Thyroid gland (tissue), 4 donors: ENCODE measurements around the gene MED16. TPM values are rescaled to one million over a fixed set of nuclear protein-coding genes. Genes with fewer than 3 reads are reported as not detected.
"Not testable (repeated sequence)": the region's sequence is repeated elsewhere in the genome, so short reads cannot be mapped to it uniquely, and the experiment has no call there.

ENCODE experiments used
- DNase-seq, 2 donors: peaks; one replicate each; pipeline ENCODE4 v3.0.0-alpha.2; 2019
- H3K27ac ChIP-seq, 3 donors: fragments of 200-600 bp; sonication (generic); 1 replicate in 2 of 3; 2 replicates in 1 of 3; pipeline ENCODE4 v1.5.1; 2016 to 2019; ENCODE audit warnings: mild to moderate bottlenecking in 1 of 3, moderate library complexity in 1 of 3
- H3K27me3 ChIP-seq: fragments of 200-600 bp; sonication (generic); one replicate; pipeline ENCODE4 v1.5.1; 2019
- H3K36me3 ChIP-seq, 2 donors: fragments of 200-600 bp; sonication (generic); one replicate each; pipeline ENCODE4 v1.5.1; 2016 to 2019
- H3K4me1 ChIP-seq, 2 donors: fragments of 200-600 bp; sonication (generic); one replicate each; pipeline ENCODE4 v1.5.1; 2017 to 2019
- H3K4me3 ChIP-seq, 3 donors: fragments of 200-600 bp; sonication (generic); replicated peaks in 1 of 3; 1 replicate in 2 of 3; 2 replicates in 1 of 3; pipeline ENCODE4 v1.5.1; 2016; ENCODE audit warnings: mild to moderate bottlenecking in 1 of 3
- H3K9me3 ChIP-seq: fragments of 200-600 bp; sonication (generic); one replicate; pipeline ENCODE4 v1.5.1; 2017
- POLR2A ChIP-seq, 2 donors: fragments of 450-650 bp; IDR thresholded peaks; one replicate each; pipeline ENCODE4 v1.6.1; 2017; ENCODE audit warnings: antibody characterized with exemption in 2 of 2, mild to moderate bottlenecking in 2 of 2, moderate library complexity in 1 of 2
- WGBS, 2 donors: methylation state at CpG; one replicate each; pipeline ENCODE4 v1.1.5; 2017; 5-methylcytosine and 5-hydroxymethylcytosine counted together
- intact Hi-C: fragments of 100-400 bp; cut with DNase I; formaldehyde crosslinking; loops from one replicate; pipeline ENCODE4 v1.15.1; 2023
- total RNA-seq, 4 donors: library from RNA; depleted of rRNA; stranded (reverse); fragments of >200 nt; gene quantifications; one replicate each; pipeline ENCODE4 v1.2.3, GENCODE V29; 2016
- TF ChIP-seq, protein P1 (sequence below), 6 experiments: fragments of 200-600 bp in 3 of 6; fragments of 450-650 bp in 3 of 6; sonication (generic) in 3 of 6; IDR thresholded peaks; one replicate each; pipeline ENCODE4 v1.5.1; 2016 to 2019; ENCODE audit warnings: antibody characterized with exemption in 6 of 6, mild to moderate bottlenecking in 2 of 6, inconsistent platforms in 1 of 6, moderate library complexity in 1 of 6

MED16 gene
- total RNA-seq, 4 donors from 2014 or later, result 33.2 to 66.5 (median 54.3) TPM

GRCh38 chr19:845707-846521, 47.1 kb downstream of the MED16 start:
- H3K4me1 ChIP-seq, result peaks cover 23 to 28% of the 10 kb centered on the region in 2 donors
- no peaks in the 10 kb centered on the region for H3K27me3 ChIP-seq
- 72 to 75% methylated on average over 35 to 36 of the region's 37 CpGs for WGBS, 2 donors

GRCh38 chr19:844546-844971, 48.4 kb downstream of the MED16 start:
- Histone ChIP-seq H3K4me3 (no peak overlapping the region), H3K36me3 (no peaks in the 10 kb centered on the region), H3K27ac (no peak overlapping the region), H3K9me3 (no peaks in the 10 kb centered on the region), H3K27me3 (no peaks in the 10 kb centered on the region), H3K4me1 (peaks cover 14 to 19% of the 10 kb centered on the region in 2 donors)
- intact Hi-C loops, result no loop called here
- WGBS, 2 donors, result 27 to 50% methylated on average over 7 to 8 of the region's 11 CpGs
- TF ChIP-seq, protein P1, sequence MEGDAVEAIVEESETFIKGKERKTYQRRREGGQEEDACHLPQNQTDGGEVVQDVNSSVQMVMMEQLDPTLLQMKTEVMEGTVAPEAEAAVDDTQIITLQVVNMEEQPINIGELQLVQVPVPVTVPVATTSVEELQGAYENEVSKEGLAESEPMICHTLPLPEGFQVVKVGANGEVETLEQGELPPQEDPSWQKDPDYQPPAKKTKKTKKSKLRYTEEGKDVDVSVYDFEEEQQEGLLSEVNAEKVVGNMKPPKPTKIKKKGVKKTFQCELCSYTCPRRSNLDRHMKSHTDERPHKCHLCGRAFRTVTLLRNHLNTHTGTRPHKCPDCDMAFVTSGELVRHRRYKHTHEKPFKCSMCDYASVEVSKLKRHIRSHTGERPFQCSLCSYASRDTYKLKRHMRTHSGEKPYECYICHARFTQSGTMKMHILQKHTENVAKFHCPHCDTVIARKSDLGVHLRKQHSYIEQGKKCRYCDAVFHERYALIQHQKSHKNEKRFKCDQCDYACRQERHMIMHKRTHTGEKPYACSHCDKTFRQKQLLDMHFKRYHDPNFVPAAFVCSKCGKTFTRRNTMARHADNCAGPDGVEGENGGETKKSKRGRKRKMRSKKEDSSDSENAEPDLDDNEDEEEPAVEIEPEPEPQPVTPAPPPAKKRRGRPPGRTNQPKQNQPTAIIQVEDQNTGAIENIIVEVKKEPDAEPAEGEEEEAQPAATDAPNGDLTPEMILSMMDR (IDR thresholded peaks at IDR 0.05), result no peak
- no peak for TF ChIP-seq POLR2A (IDR thresholded peaks at IDR 0.05)
- peak; percentile 26 to 40 for DNase-seq

More at GRCh38 chr19:845707-846521, 47.1 kb downstream of the MED16 start:
- TF ChIP-seq POLR2A (IDR thresholded peaks at IDR 0.05), result no peak
- TF ChIP-seq, protein P1 (IDR thresholded peaks at IDR 0.05), result no peak
- H3K36me3 ChIP-seq, result no peaks in the 10 kb centered on the region
- no peaks in the 10 kb centered on the region for H3K9me3 ChIP-seq
- no peak overlapping the region for H3K4me3 ChIP-seq
- intact Hi-C loops, result no loop called here
- DNase-seq, result no peak
- no peak overlapping the region for H3K27ac ChIP-seq

GRCh38 chr19:843836-844545, 49.0 kb downstream of the MED16 start:
- intact Hi-C loops, result no loop called here
- H3K4me1 ChIP-seq, result peaks cover 14 to 19% of the 10 kb centered on the region in 2 donors
- H3K9me3 ChIP-seq, result no peaks in the 10 kb centered on the region
- no peaks in the 10 kb centered on the region for H3K36me3 ChIP-seq
- TF ChIP-seq POLR2A (IDR thresholded peaks at IDR 0.05), result no peak
- TF ChIP-seq, protein P1 (IDR thresholded peaks at IDR 0.05), result no peak
- no peaks in the 10 kb centered on the region for H3K27me3 ChIP-seq
- no peak overlapping the region for H3K27ac ChIP-seq
- DNase-seq, result no peak
- H3K4me3 ChIP-seq, result peak overlapping the region in 1 of 3 donors; percentile 5
- 26 to 41% methylated on average over 17 to 27 of the region's 70 CpGs for WGBS, 2 donors

DNA sequence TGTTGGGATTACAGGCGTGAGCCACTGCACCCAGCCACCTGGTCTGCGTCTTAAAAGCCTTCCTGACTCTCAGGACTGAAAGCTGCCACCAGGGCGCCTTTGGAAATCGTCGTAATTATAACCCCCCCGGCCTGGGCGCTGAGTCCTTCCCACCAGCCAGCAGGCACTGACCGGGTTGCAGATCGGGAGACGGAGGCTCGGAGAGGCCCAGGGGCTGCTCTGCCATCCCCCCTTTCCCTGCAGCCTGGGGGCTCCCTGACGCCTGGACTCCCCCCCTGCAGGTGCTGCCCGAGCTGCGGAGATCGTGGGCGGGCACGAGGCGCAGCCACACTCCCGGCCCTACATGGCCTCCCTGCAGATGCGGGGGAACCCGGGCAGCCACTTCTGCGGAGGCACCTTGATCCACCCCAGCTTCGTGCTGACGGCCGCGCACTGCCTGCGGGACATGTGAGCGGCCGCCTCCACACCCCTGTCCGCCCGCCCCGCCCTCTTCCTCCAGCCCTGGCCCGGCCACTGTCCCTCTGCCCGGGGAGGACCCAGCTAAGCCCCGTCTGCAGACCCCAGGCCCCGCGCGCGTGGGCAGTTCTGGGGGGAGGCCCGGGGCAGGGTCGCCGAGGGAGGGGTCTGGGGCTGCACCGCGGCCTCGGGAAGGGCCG, 49.7 kb downstream of the MED16 start:
- 0 to 50% methylated on average over 2 to 5 of the region's 46 CpGs for WGBS, 2 donors
- TF ChIP-seq, protein P1 (IDR thresholded peaks at IDR 0.05), result no peak
- no peak for TF ChIP-seq POLR2A (IDR thresholded peaks at IDR 0.05)
- peaks cover 14 to 17% of the 10 kb centered on the region in 2 donors for H3K4me1 ChIP-seq
- intact Hi-C loops, result no loop called here
- no peaks in the 10 kb centered on the region for H3K9me3 ChIP-seq
- DNase-seq, result peak in 1 of 2 donors; percentile 46
- H3K27me3 ChIP-seq, result no peaks in the 10 kb centered on the region
- no peak overlapping the region for H3K27ac ChIP-seq
- H3K4me3 ChIP-seq, result peak overlapping the region in 1 of 3 donors; percentile 5
- H3K36me3 ChIP-seq, result no peaks in the 10 kb centered on the region

DNA sequence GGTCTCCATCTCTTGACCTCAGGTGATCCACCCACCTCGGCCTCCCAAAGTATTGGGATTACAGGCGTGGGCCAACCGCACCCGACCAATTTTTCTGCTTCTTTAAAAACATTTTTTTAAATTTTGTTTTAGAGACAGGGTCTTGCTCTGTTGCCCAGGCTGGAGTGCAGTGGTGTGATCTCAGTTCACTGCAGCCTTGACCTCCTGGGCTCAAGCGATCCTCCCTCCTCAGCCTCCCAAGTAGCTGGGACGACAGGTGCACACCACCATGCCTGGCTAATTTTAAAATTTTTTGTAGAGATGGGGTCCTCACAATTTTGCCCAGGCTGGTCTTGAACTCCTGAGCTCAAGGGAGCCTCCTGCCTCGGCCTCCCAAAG, 50.2 kb downstream of the MED16 start:
- peaks cover 12 to 14% of the 10 kb centered on the region in 2 donors for H3K4me1 ChIP-seq
- H3K27me3 ChIP-seq, H3K9me3 ChIP-seq, H3K36me3 ChIP-seq, DNase-seq, intact Hi-C loops, H3K4me3 ChIP-seq, H3K27ac ChIP-seq: not testable (repeated sequence)
- 80 to 89% methylated on average over 7 of the region's 7 CpGs for WGBS, 2 donors
